ENCODE results near the gene LDLRAD2.

LDLRAD2 gene

DNA sequence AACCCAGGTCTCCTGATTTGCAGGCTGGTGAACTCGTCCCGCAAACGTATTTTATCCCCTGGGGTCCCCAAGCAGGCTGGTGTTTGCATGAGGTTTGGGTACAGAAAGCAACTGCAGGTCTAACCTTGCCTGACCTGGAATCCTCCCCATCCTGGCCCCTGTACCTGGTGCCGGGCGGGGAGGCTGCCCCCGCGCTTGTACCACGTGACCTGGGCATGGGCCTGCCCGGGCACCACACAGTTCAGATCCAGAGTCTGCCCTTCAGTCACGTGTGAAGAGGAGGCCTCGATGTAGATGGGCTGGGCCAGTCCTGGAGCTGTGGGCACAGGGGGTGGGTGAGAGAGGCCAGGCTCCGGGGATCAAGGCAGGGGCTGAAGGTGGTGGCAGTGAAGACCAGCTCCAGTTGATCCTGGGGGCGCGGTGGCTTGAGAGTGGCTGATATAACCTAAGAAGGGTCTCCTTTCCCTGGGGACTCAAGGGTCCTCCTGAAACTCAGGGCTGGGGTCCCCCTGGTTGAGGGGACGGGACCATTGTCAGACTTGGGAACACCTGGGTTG lies 30.6 kb downstream of the LDLRAD2 start:
- no peak for DNase-seq (ENCODE audit: low spot score)

DNA sequence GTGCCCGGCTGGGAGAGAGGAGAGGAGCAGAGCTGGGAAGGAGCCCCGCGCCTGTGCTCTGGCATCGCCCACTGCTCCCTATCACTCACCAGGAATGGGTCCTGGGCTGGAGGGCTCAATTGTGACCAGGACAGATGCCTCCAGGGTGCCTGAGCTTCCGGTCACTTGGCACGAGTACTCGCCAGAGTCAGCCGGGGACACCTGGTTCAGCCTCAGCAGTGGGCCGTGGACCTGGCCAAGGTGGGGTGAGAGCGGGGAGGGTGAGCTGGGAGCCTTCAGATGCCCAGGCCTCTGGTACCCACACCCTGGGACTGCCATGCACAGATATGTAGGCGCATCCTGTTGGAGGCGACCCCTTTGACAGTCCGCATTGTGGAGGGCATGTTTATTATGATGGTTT lies 31.1 kb downstream of the LDLRAD2 start:
- no peak for DNase-seq (ENCODE audit: low spot score)

GRCh38 chr1:21843996-21844395 lies 31.9 kb downstream of the LDLRAD2 start:
- no peak for DNase-seq (ENCODE audit: low spot score)

DNA sequence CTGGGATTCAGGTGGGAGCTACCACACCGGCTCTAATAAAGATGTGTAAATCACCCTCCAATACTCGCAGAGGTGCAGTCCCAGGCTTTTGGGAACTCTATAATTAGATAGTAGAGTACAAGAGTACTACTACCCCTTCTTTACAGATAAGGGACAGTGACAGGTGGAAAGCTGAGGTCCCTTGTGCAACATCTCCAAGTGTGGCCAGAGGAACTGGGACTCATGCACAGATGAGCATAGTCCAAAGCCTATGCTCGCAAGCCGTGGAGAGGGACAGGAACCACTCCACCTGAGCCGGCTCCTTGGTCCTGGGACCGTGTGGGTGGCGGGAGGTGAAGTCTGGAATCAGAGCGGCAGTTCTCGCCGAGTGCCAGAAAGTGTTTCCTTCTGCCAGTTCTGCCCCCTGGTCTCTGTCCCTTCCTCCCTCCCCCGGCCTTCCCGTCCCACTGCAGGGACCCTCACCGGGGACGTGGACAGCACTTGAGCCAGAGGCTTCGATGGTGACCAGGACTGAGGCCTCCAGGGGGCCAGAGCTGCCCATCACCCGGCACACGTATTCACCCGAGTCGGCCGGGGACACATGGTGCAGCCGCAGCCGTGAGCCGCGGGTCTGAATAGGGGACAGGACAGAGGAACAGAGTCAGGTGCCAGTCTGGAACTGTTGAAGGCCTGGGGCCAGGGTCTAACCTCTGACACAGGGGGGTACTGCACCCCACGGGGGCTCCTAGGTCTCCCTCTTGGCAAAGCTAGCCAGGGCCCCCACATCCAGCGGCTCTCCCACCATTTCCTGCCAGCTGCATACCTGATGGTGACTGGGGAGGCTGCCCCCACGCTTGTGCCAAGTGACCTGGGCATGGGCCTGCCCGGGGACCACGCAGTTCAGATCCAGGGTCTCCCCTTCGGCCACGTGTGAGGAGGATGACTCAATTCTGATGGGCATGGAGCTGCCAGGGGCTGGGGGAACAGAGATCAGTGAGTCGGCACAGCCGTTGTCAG lies 33.9 kb downstream of the LDLRAD2 start:
- no peak for DNase-seq (ENCODE audit: low spot score)

- no peak for DNase-seq (ENCODE audit: low spot score)
These were observed 35.4 kb downstream of the LDLRAD2 start for GRCh38 chr1:21847223-21848205.

DNA sequence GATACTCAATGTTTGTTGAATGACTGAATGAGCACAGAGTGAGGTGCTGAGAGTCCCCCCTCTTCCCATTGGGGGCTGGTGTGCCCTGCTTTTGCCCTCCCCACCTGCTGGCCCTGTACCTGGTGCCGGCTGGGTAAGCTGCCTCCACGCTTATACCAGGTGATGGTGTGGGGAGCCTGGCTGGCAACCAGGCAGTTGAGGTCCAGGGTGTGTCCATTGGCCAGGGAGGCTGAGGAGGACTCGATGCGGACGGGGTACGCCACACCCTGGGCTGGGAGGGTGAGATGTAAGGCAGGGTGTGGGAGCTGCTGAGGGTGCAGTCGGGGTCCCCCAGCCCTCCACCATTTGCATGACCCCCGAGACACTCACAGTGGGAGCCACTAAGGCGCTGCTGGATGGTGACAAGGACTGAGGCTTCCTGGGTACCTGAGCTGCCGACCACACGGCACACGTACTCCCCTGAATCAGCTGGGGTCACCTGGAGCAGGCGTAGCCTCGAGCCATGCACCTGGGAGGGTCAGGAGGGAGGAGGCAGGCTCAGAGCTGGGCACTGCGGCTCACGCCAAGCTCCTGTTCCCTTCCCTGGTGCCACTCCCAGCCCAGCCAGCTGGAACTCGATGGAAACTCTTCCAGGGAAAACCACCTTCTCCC lies 36.6 kb downstream of the LDLRAD2 start:
- DNase-seq (ENCODE audit: low spot score) = no peak

GRCh38 chr1:21849909-21850576 lies 38.0 kb downstream of the LDLRAD2 start:
- no peak for DNase-seq (ENCODE audit: low spot score)

DNA sequence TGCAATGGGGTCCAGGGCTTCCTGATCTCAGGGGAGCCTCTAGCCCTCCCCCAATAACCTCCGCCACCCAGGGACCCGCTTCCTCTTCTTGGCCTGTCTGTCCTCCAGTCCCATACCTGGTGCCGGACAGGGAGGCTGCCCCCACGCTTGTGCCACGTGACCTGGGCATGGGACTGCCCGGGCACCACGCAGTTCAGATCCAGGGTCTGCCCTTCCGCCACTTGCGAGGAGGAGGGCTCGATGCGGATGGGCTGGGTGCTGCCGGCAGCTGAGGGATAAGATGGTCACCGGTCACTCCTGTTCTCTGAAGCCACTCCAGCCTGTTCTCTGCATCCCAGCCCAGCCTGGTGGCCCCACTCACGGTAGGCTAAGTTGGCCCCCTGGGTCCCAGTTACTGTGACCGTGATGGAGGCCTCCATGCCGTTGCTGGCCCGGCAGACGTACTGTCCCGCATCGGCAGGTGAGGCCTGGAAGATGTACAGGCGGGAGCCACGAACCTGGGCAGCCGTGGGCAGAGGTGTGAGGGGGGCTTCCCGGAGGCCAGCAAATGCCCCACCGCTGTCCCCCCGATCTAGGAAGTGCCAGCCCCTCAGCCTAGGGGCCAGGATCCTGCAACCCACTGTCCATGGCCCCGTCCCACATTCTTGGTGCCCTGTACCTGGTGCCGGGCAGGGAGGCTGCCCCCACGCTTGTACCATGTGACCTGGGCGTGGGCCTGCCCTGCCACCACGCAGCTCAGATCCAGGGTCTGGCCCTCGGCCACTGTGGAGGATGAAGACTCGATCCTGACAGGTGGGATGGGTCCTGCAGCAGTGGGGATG lies 39.6 kb downstream of the LDLRAD2 start:
- no peak for DNase-seq (ENCODE audit: low spot score)

DNA sequence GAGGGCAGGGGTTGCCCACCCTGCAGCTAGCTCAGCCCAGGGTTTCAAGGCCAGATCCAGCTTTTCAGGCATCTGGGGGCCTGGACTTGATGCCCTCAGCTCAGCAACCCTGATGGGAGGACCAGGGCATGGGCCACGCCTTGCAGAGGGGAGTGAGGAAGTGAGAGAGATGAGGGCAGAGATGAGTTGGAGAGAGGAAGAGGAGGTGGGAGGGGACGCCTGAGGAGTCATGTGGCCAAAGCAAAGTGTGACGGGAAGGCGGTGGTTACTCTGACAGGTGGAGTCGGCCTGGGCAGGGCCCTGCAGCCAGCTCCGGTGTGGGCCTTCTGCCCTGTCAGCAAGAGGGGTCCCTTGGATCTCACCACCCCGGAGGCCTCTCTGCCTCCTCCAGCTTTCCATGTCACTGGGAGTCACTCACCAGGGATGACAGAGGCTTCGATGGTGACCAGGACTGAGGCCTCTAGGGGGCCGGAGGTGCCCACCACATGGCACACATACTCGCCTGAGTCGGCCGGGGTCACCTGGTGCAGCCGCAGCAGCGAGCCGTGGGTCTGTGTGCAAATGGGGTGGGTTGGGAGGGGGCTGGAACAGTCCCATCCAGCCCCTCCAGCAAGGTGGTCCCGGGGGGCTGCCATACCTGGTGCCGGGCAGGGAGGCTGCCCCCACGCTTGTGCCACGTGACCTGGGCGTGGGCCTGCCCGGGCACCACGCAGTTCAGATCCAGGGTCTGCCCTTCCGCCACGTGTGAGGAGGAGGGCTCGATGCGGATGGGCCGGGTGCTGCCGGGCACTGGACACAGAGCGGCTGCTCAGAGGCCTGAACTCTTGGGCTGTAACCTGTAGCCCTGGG lies 40.4 kb downstream of the LDLRAD2 start:
- no peak for DNase-seq (ENCODE audit: low spot score)

DNA sequence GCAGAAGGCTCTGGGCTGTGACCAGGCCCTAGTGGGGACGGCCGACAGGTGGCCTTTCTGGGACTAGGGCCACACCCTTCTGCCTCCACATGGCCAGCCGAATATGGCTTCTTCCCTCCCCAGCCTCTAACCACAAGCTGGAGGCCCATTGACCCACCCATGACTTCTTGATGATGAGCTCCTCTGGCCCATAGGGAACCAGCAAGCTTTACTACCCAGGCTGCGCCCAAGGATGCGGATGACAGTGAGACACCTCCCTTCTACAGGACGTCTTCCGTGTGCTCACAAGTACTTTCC lies 41.0 kb downstream of the LDLRAD2 start:
- no peak for DNase-seq (ENCODE audit: low spot score)

DNA sequence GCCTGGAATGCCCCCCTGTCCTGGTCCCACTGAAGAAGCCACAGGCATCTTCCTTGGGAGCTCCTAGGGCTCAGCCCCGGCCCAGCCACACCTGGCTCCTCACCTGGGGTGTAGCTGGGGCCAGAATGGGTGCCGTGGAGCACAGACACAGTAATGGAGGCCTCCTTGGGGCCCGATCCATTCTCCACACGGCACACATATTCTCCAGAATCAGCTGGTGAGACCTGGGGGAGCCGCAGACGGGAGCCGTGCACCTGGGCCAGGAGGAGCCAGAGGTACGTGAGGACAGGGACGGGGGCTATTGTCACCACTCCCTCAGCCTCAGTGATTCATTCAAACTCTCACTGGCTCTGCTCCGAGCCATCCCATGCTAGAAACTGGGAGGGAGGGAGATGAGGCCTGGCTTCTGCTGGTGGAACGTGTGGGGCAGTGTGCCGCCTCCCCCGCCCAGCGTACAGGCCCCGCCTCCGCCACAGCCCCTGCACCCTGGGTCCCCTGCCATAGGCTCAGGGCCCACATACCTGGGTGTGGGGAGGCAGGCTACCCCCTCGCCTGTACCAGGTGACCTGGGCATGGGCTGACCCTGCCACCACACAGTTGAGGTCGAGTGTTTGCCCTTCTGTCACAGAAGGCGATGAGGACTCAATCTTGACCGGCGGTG lies 42.2 kb downstream of the LDLRAD2 start:
- no peak for DNase-seq (ENCODE audit: low spot score)

DNA sequence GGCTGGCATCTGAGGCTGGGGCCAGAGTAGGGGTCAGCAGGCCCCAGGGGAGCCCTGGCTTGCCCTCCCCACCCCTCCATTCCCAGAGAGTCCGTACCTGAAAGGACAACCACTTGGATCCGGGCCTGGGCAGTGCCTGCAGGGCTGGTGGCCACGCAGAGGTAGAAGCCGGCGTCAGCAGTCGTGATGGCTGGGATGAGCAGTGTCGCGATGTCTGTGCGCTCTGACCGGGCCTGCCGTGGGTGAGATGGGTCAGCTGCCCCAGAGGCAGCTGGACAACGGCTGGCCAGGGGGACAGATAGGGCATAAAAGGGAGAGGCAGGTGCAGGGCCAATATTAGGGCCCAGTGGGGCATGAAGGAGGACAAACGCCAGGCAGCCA lies 42.7 kb downstream of the LDLRAD2 start:
- DNase-seq (ENCODE audit: low spot score) = no peak

DNA sequence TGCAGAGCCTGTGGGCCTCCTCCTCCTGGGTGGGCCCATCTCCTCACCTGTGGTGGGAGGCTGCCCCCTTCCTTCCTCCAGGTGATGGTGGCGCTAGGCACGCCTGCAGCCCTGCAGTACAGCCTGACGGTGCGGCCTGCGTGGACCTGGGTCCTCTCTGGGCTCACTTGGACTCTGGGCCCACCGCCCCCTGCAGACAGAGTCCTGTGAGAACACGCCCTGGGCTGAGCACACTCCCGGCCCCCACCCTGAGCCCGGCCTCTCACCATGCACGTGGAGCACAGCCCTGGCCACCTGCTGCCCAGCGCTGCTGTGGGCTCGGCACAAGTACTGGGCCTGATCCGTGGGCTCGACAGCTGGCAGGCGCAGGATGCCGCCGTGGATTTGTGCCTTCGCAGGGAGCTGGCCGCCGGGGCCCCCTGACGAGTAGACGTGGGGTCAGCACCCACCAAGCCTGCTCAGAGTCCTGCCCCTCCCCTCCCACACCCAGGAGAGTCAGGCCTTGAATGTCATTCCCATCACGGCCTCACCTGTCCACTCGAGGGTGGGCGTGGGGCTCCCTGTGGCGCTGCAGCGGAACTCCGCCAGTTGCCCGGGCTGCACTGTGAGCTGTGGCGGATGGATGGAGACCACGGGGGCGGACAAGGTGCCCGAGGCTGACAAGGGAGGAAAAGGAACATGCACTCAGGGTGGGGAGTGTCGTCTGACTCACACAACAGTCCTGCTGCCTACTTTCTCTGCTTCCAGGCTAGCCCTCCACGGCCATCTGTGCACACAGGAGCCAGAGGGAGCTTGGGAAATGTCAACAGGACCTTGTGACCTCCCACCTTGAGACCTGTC lies 43.4 kb downstream of the LDLRAD2 start:
- no peak for DNase-seq (ENCODE audit: low spot score)

GRCh38 chr1:21857142-21857839 lies 45.2 kb downstream of the LDLRAD2 start:
- DNase-seq (ENCODE audit: low spot score) = no peak

DNA sequence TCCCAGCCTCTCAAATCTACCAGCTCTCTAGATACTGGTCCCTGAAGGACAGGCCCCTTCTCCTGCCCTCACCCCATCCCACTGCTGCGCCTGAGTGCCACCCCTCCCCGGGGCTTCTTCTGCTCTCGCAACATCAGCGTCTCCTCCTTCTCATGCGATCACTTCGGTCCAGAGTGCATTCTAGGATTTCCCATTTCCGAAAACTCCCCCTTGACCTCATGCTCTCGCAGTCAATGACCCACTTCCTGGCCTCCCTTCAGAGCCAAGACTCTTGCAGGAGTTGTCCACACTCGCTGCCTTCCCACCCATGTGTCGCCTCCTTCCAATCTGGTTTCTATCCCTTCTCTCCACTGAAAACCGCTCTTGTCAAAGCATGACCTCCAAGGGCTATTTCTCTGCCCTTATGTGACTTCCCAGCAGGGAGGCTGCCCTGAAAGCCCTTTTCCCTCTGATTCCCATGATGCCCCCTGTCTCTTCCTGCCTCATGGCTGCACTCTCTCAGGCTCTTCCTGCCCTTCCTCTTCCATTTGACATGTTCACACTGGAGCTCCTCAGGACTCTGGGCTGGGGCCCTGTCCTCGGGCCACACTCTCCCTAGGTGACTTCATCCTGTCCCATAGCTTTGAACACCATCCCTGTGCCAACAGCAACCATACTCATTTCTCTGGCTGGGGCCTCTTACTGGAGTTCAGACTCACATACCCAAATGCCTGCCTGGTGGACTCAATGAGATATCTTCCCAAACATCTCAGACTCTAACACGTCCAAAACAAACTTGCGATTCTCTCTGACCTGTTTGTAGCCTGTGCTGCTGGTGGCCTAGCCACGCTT lies 46.0 kb downstream of the LDLRAD2 start:
- DNase-seq (ENCODE audit: low spot score) = no peak

DNA sequence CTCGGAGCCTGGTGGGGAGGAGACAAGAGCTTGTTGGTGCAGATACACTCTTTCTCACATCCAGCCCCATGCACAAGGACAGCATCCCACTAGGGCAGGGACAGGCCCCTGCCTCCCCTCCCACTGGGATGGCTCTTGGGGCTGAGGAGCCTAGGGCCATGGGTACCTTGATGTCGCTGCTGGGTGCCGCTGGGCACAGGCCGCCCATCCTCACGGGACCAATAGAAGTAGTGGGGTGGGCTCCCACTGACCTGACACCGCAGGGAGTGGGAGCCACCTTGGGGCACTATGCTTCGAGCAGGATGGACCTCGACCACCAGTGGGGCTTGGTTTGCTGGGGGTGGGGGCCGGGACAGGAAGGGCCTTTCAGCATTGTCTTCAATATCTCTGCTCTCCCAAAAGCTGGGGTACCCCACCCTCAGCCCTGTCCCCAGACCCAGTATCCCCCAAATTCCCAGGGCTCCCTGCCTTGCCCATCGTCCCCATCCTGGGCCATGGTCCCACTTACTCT lies 47.7 kb downstream of the LDLRAD2 start:
- no peak for DNase-seq (ENCODE audit: low spot score)
